ENCODE measurements around the gene CFAP43. TPM values are rescaled to one million over a fixed set of nuclear protein-coding genes. Genes with fewer than 3 reads are reported as not detected.

The CFAP43 gene
- total and polyA plus RNA-seq, 2 of the 8 experiments (the other 6 are each of a cell fraction or from before 2014, with no cell fraction given), result 0.11 to 0.27 TPM

DNA sequence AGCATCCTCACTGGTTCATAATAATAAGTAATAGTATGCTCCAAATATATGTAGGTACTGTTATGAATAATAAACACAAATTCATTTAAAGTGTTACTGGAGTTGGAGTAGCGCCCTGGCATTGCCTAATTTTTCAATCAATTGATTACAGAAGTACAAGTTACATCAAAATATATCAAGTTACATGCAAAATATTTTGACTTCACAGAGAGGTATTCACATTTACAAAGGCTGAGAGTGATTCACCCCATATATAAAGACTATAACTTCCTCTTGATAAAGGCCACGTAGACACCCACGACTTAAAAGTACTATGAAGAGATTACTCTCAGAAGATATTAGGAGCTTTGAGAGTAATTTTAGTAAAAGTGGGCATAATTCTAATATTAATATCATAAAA lies 132.9 kb downstream of the CFAP43 start:
- no peak overlapping the region for H3K18ac ChIP-seq (ENCODE audit: extremely low read depth, low read length)
- TF ChIP-seq FOSL1 (IDR thresholded peaks at IDR 0.05; ENCODE audit: insufficient read depth, low read depth, low read length) (no peak), TEAD4 (IDR thresholded peaks at IDR 0.05; ENCODE audit: low read depth, low read length) (no peak), MAFK (IDR thresholded peaks at IDR 0.05; ENCODE audit: low read depth, low read length) (no peak), BRCA1 (IDR thresholded peaks at IDR 0.05; ENCODE audit: low read depth, low read length) (no peak), JUN (IDR thresholded peaks at IDR 0.05; ENCODE audit: low read depth, low read length) (no peak), GABPA (IDR thresholded peaks at IDR 0.05; ENCODE audit: borderline replicate concordance, insufficient read depth, low read length) (no peak), KDM1A (IDR thresholded peaks at IDR 0.05; ENCODE audit: borderline replicate concordance, low read length) (no peak), SUZ12 (IDR thresholded peaks at IDR 0.05; ENCODE audit: low read length) (no peak), BCL11A (IDR thresholded peaks at IDR 0.05; ENCODE audit: low read depth in 2 of 2, low read length in 2 of 2) (no peak), SP2 (IDR thresholded peaks at IDR 0.05; ENCODE audit: low read length) (no peak)
- no peak overlapping the region for H3K4ac ChIP-seq (replicated peaks; ENCODE audit: insufficient read length, low read depth, low read length)
- H4K5ac ChIP-seq (ENCODE audit: insufficient read length, low read depth, low read length), result no peak overlapping the region
- H3K23me2 ChIP-seq (ENCODE audit: low read depth, low read length), result no peaks in the 10 kb centered on the region
- H3K79me2 ChIP-seq (ENCODE audit: control insufficient read depth in 1 of 2, insufficient read depth in 2 of 2, low read length in 2 of 2), result no peaks in the 10 kb centered on the region
- H3K9me3 ChIP-seq (ENCODE audit: insufficient read depth in 2 of 2, low read depth in 1 of 2, low read length in 1 of 2), result peaks cover 8 to 9% of the 10 kb centered on the region in 2 experiments; a peak in 3 of 4 replicates
- H3K56ac ChIP-seq (replicated peaks; ENCODE audit: insufficient read length, low read depth, low read length), result no peak overlapping the region
- H2BK15ac ChIP-seq (ENCODE audit: low read length), result no peak overlapping the region
- no peaks in the 10 kb centered on the region for H3K4me1 ChIP-seq (replicated peaks in 1 of 4; ENCODE audit: control insufficient read depth in 3 of 4, insufficient read depth in 4 of 4, low read length in 3 of 4)
- no peak overlapping the region for H2BK120ac ChIP-seq (replicated peaks; ENCODE audit: low read depth, low read length)
- WGBS, 2 experiments (ENCODE audit: extremely low coverage in 1 of 2, insufficient coverage in 1 of 2, insufficient read length in 1 of 2, insufficient replicate concordance in 2 of 2, low coverage in 1 of 2, low lambda C conversion rate in 2 of 2, missing lambda C conversion rate in 1 of 2), result 84% methylated on average over 3 of the region's 3 CpGs; no CpG with 5 or more reads in 1 of the 2 experiments
- ChIA-PET CTCF (ENCODE audit: partially characterized antibody) (interaction anchor here (1.0 to 1.3 kb wide), 3 partner anchors 10 to 43 kb away, joined by 3 to 6 read pairs (median 5); no protein-coding TSS in a partner anchor), POLR2A (ENCODE audit: partially characterized antibody) (interaction anchor here (1.1 kb wide), 1 partner anchor 22 kb away, joined by 3 read pairs; the partner anchor contains the start of gene SFR1)
- H2BK12ac ChIP-seq (ENCODE audit: low read depth, low read length), result no peak overlapping the region
- no peak for DNase-seq (ENCODE audit: low read depth in 1 of 2, low spot score in 2 of 2)
- H2AK5ac ChIP-seq (ENCODE audit: low read depth, low read length), result no peak overlapping the region
- no peak for FAIRE-seq
- H3K23ac ChIP-seq (ENCODE audit: insufficient read length), result no peak overlapping the region
- H3K79me1 ChIP-seq (ENCODE audit: low read depth, low read length), result no peaks in the 10 kb centered on the region
- H3K27ac ChIP-seq (ENCODE audit: low read depth, low read length), result no peak overlapping the region
- H4K91ac ChIP-seq (replicated peaks; ENCODE audit: insufficient read length, low read length), result no peak overlapping the region
- H4K20me1 ChIP-seq (replicated peaks in 1 of 2; ENCODE audit: control insufficient read depth in 1 of 2, insufficient read depth in 2 of 2, low read length in 2 of 2), result no peaks in the 10 kb centered on the region
- H4K8ac ChIP-seq (ENCODE audit: extremely low read depth, insufficient read depth, low read length), result no peak overlapping the region
- H3K9ac ChIP-seq (replicated peaks in 1 of 4; ENCODE audit: extremely low read depth in 1 of 4, low read depth in 3 of 4, low read length in 3 of 4), result no peak overlapping the region
- H2BK20ac ChIP-seq (ENCODE audit: low read length), result no peak overlapping the region
- H2BK5ac ChIP-seq (ENCODE audit: low read depth, low read length), result no peak overlapping the region
- no peak overlapping the region for H3K4me2 ChIP-seq (ENCODE audit: insufficient read depth in 1 of 2, low read depth in 2 of 2, low read length in 2 of 2)
- no peaks in the 10 kb centered on the region for H3K36me3 ChIP-seq (ENCODE audit: control insufficient read depth in 2 of 4, insufficient read depth in 4 of 4, low read length in 3 of 4)
- no peak overlapping the region for H3K4me3 ChIP-seq (ENCODE audit: extremely low read depth in 1 of 4, insufficient read depth in 2 of 4, low read depth in 3 of 4, low read length in 4 of 4)
- H3K27me3 ChIP-seq (replicated peaks in 1 of 4; ENCODE audit: control insufficient read depth in 3 of 4, extremely low read depth in 1 of 4, insufficient read depth in 3 of 4, low read length in 3 of 4), result no peaks in the 10 kb centered on the region
- H2AFZ ChIP-seq (ENCODE audit: low read length), result no peak overlapping the region
- no peak overlapping the region for H3K14ac ChIP-seq (ENCODE audit: insufficient read length)

All from H1 (cell line).